ENCODE results near the gene PLD1. TPM values are rescaled to one million over a fixed set of nuclear protein-coding genes. Genes with fewer than 3 reads are reported as not detected.

PLD1 gene
- total and polyA plus RNA-seq, 7 donors, result 0.73 to 6.7 (median 1.9) TPM

- H3K4me1 ChIP-seq, result peaks cover 10% of the 10 kb centered on the region
- no peak for TF ChIP-seq CTCF (IDR thresholded peaks at IDR 0.05)
- ATAC-seq (no peak), DNase-seq (no peak)
- H3K9me3 ChIP-seq, result no peaks in the 10 kb centered on the region
- 91 to 99% (median 94%) methylated on average over 2 of the region's 2 CpGs for WGBS, 3 donors
- no peaks in the 10 kb centered on the region for H3K36me3 ChIP-seq (ENCODE audit: insufficient read depth in 1 of 2, low read depth in 1 of 2)
- no peaks in the 10 kb centered on the region for H3K27me3 ChIP-seq (ENCODE audit: insufficient read depth in 3 of 3, low read length in 2 of 3)
- intact Hi-C loops (cut with DNase I), result no loop called here
- H3K4me3 ChIP-seq, result no peak overlapping the region
- no peak overlapping the region for H3K27ac ChIP-seq
Measured at GRCh38 chr3:171812811-171813210, 2.5 kb upstream of the PLD1 start.

DNA sequence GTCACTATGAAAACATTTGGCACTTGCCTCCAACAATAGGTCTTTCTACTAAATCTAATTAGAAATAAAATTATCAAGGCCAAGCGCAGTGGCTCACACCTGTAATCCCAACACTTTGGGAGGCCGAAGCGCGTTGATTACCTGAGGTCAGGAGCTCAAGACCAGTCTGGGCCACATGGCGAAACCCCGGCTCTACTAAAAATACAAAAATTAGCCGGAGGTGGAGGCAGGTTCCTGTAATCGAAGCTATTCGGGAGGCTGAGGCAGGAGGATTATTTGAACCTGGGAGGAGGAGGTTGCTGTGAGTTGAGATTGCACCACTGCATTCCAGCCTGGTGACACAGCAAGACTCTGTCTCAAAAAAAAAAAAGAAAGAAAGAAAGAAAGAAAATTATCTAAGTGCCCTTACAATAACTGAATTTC is 1.6 kb upstream of the PLD1 start:
- intact Hi-C loops (cut with DNase I), result no loop called here
- DNase-seq (peak in 1 of 2 donors; percentile 33), ATAC-seq (no peak)
- H3K27me3 ChIP-seq (ENCODE audit: insufficient read depth in 3 of 3, low read length in 2 of 3), result no peaks in the 10 kb centered on the region
- H3K9me3 ChIP-seq, result no peaks in the 10 kb centered on the region
- H3K27ac ChIP-seq, result no peak overlapping the region
- H3K4me1 ChIP-seq, result peaks cover 10% of the 10 kb centered on the region
- H3K4me3 ChIP-seq, result no peak overlapping the region
- no peak for TF ChIP-seq CTCF (IDR thresholded peaks at IDR 0.05)
- 89 to 96% (median 94%) methylated on average over 9 of the region's 9 CpGs for WGBS, 3 donors
- no peaks in the 10 kb centered on the region for H3K36me3 ChIP-seq (ENCODE audit: insufficient read depth in 1 of 2, low read depth in 1 of 2)

DNA sequence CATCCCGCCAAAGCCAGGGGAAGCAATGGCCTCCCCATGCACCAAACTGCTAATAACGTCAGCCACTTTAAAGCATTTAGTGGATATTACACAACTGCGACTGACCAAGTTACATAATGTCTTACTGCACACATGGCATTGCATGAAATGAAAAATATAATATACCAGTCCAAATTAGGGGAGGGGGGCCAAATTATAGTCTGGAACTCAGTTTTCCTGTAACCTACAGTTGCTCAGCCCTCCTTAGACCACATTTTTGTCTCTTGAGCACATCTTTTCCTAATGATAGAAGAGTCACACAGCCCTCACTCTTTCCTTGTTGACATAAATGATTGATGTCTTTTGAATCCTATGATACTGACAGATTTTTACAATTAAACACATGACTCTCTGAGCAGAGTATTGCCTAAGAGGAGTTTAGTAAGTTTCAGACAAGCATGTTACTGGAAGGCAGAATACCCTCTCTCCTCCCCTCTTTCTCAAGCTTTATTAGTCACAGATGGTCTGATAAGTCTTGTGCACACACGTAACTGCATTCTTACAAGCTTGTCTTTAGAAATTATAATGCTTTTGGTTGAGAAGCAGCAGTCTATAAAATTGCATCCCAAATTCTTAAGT is 1.1 kb upstream of the PLD1 start:
- DNase-seq, result peak in 1 of 2 donors; percentile 20
- peaks cover 10% of the 10 kb centered on the region for H3K4me1 ChIP-seq
- WGBS, 3 donors, result 75 to 78% (median 78%) methylated on average over 4 of the region's 4 CpGs
- intact Hi-C loops (cut with DNase I), result no loop called here
- H3K36me3 ChIP-seq (ENCODE audit: insufficient read depth in 1 of 2, low read depth in 1 of 2), result no peaks in the 10 kb centered on the region
- TF ChIP-seq CTCF (IDR thresholded peaks at IDR 0.05), result no peak
- H3K9me3 ChIP-seq, result no peaks in the 10 kb centered on the region
- H3K4me3 ChIP-seq, result no peak overlapping the region
- no peak overlapping the region for H3K27ac ChIP-seq
- H3K27me3 ChIP-seq (ENCODE audit: insufficient read depth in 3 of 3, low read length in 2 of 3), result no peaks in the 10 kb centered on the region
- peak; percentile 23 to 51 (median 35) for ATAC-seq

GRCh38 chr3:171810629-171811294 is 479 bp upstream of the PLD1 start:
- intact Hi-C loops (cut with DNase I), result no loop called here
- Histone ChIP-seq H3K4me3 (peak overlapping the region; percentile 79), H3K9me3 (no peaks in the 10 kb centered on the region), H3K36me3 (ENCODE audit: insufficient read depth in 1 of 2, low read depth in 1 of 2) (no peaks in the 10 kb centered on the region), H3K4me1 (peaks cover 10% of the 10 kb centered on the region), H3K27ac (peak overlapping the region; percentile 70), H3K27me3 (ENCODE audit: insufficient read depth in 3 of 3, low read length in 2 of 3) (no peaks in the 10 kb centered on the region)
- ATAC-seq, result peak in 1 of 4 donors; percentile 16
- TF ChIP-seq CTCF (IDR thresholded peaks at IDR 0.05), result no peak
- DNase-seq, result no peak
- 19 to 22% (median 19%) methylated on average over 19 to 22 of the region's 22 CpGs for WGBS, 3 donors

DNA sequence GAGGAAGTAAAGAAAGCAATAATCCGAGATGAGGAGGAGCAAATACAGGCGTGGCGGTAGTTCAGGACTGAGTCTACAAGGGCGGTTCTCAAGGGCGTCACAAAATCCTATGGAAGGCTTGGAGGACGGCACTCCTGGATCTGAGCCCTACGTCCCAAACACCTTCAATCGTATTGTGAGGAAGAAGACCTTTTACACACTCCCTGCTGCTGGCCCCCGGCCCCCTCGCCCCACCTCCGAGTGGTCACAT is 747 bp downstream of the PLD1 start:
- DNase-seq (no peak), ATAC-seq (peak in 3 of 4 donors; percentile 5 to 8 (median 6))
- peak overlapping the region; percentile 79 for H3K4me3 ChIP-seq
- peaks cover 10% of the 10 kb centered on the region for H3K4me1 ChIP-seq
- peak overlapping the region; percentile 70 for H3K27ac ChIP-seq
- no peaks in the 10 kb centered on the region for H3K9me3 ChIP-seq
- no peaks in the 10 kb centered on the region for H3K36me3 ChIP-seq (ENCODE audit: insufficient read depth in 1 of 2, low read depth in 1 of 2)
- TF ChIP-seq CTCF (IDR thresholded peaks at IDR 0.05), result no peak
- H3K27me3 ChIP-seq (ENCODE audit: insufficient read depth in 3 of 3, low read length in 2 of 3), result no peaks in the 10 kb centered on the region
- 4 to 9% (median 8%) methylated on average over 11 of the region's 11 CpGs for WGBS, 3 donors
- intact Hi-C loops (cut with DNase I), result no loop called here

Measured in psoas muscle (tissue), 8 donors.